Measurements from ENCODE around the gene BAHD1.

The BAHD1 gene

DNA sequence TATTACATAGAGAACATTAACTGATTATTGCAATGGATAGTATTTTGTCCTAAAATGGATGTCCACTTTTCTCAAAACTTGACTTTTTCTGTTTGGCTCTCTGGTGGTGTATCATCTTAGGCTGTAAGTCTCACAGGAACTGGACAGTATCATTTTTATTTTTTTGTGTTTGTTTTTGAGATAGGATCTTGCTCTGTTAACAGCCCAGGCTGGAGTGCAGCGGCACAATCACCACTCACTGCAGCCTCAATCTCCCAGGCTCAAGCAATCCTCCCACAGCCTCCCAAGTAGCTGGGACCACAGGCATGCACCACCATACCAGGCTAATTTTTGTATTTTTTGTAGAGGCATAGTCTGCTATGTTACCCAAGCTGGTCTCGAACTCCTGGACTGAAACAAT, 43.2 kb downstream of the BAHD1 start:
- no peak for DNase-seq (ENCODE audit: extremely low read depth, insufficient read length)
- Histone ChIP-seq H3K4me3 (replicated peaks; ENCODE audit: low read depth, low read length) (no peak overlapping the region), H3K36me3 (ENCODE audit: control insufficient read depth, insufficient read depth, low read length) (no peaks in the 10 kb centered on the region), H3K27me3 (replicated peaks; ENCODE audit: control insufficient read depth, insufficient read depth, low read length) (no peaks in the 10 kb centered on the region)
- TF ChIP-seq, protein P1, sequence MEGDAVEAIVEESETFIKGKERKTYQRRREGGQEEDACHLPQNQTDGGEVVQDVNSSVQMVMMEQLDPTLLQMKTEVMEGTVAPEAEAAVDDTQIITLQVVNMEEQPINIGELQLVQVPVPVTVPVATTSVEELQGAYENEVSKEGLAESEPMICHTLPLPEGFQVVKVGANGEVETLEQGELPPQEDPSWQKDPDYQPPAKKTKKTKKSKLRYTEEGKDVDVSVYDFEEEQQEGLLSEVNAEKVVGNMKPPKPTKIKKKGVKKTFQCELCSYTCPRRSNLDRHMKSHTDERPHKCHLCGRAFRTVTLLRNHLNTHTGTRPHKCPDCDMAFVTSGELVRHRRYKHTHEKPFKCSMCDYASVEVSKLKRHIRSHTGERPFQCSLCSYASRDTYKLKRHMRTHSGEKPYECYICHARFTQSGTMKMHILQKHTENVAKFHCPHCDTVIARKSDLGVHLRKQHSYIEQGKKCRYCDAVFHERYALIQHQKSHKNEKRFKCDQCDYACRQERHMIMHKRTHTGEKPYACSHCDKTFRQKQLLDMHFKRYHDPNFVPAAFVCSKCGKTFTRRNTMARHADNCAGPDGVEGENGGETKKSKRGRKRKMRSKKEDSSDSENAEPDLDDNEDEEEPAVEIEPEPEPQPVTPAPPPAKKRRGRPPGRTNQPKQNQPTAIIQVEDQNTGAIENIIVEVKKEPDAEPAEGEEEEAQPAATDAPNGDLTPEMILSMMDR (IDR thresholded peaks at IDR 0.05; ENCODE audit: insufficient read depth, low read length, poor library complexity, severe bottlenecking), result no peak

DNA sequence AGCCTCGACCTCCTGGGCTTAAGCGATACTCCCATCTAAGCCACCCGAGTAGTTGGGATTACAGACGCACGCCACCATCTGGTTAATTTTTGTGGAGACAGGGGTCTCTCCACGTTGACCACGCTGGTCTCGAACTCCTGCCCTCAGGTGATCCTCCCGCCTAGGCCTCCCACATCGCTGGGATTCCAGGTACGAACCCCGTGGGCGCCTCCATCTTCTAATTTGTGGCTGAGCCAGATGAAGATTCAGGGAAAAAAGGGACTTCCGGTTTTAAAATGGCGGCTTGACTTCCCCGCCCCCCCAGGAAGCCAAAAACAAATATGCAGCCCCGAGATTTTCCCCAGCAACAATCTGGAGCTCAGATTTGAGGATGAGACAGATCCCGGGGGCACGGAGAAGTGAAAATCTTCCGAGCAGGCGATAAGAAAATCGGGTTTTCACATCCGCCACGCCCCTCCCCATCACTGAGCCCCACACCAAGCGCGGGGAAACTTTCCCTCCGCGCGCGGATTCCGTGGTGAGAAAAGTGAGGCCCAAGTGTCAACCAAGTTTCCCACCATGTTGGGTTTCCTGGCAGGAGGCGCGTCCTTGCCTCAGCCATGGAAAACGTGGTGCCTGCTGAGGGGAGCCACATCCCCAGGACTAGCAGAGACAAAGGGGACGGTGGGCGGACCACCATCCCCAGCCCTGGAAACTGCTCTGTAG, 45.5 kb downstream of the BAHD1 start:
- DNase-seq (ENCODE audit: extremely low read depth, insufficient read length), result no peak
- Histone ChIP-seq H3K27me3 (replicated peaks; ENCODE audit: control insufficient read depth, insufficient read depth, low read length) (no peaks in the 10 kb centered on the region), H3K4me3 (replicated peaks; ENCODE audit: low read depth, low read length) (no peak overlapping the region), H3K36me3 (ENCODE audit: control insufficient read depth, insufficient read depth, low read length) (no peaks in the 10 kb centered on the region)
- TF ChIP-seq, protein P1 (IDR thresholded peaks at IDR 0.05; ENCODE audit: insufficient read depth, low read length, poor library complexity, severe bottlenecking), result no peak

DNA sequence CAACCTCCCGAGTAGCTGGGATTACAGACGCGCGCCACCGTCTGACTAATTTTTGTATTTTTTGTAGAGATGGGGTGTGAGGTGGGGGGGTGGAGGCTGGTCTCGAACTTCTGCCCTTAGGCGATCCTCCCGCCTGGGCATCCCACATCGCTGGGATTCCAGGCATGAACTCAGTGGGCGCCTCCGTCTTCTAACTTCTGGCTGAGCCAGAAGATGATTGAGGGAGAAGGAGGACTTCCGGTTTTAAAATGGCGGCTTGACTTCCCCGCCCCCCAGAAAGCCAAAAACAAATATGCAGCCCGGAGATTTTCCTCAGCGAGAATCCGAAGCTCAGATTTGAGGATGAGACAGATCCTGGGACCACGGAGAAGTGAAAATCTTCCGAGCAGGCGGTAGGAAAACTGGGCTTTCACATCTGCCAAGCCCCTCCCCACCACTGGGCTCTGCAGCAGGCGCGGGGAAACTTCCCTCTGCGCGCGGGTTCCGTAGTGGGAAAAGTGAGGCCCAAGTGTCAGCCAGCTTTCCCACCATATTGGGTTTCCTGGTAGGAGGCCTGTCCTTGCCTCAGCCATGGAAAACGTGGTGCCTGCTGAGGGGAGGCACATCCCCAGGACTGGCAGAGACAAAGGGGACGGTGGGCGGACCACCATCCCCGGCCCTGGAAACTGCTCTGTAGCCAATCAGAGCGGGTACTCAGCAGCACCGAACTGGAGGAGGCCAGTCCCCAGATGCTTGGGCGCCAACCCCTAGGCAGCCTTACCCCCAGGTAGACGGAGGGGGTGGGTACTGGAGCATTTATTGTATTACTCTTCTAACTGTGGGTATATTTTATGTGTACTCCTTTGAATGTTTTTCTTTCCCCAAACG, 47.3 kb downstream of the BAHD1 start:
- Histone ChIP-seq H3K4me3 (replicated peaks; ENCODE audit: low read depth, low read length) (no peak overlapping the region), H3K36me3 (ENCODE audit: control insufficient read depth, insufficient read depth, low read length) (no peaks in the 10 kb centered on the region), H3K27me3 (replicated peaks; ENCODE audit: control insufficient read depth, insufficient read depth, low read length) (no peaks in the 10 kb centered on the region)
- TF ChIP-seq, protein P1 (IDR thresholded peaks at IDR 0.05; ENCODE audit: insufficient read depth, low read length, poor library complexity, severe bottlenecking), result no peak
- no peak for DNase-seq (ENCODE audit: extremely low read depth, insufficient read length)

GRCh38 chr15:40489274-40490175, 48.8 kb downstream of the BAHD1 start:
- TF ChIP-seq, protein P1 (IDR thresholded peaks at IDR 0.05; ENCODE audit: insufficient read depth, low read length, poor library complexity, severe bottlenecking), result no peak
- H3K4me3 ChIP-seq (replicated peaks; ENCODE audit: low read depth, low read length), result no peak overlapping the region
- H3K27me3 ChIP-seq (replicated peaks; ENCODE audit: control insufficient read depth, insufficient read depth, low read length), result no peaks in the 10 kb centered on the region
- DNase-seq (ENCODE audit: extremely low read depth, insufficient read length), result no peak
- no peaks in the 10 kb centered on the region for H3K36me3 ChIP-seq (ENCODE audit: control insufficient read depth, insufficient read depth, low read length)

DNA sequence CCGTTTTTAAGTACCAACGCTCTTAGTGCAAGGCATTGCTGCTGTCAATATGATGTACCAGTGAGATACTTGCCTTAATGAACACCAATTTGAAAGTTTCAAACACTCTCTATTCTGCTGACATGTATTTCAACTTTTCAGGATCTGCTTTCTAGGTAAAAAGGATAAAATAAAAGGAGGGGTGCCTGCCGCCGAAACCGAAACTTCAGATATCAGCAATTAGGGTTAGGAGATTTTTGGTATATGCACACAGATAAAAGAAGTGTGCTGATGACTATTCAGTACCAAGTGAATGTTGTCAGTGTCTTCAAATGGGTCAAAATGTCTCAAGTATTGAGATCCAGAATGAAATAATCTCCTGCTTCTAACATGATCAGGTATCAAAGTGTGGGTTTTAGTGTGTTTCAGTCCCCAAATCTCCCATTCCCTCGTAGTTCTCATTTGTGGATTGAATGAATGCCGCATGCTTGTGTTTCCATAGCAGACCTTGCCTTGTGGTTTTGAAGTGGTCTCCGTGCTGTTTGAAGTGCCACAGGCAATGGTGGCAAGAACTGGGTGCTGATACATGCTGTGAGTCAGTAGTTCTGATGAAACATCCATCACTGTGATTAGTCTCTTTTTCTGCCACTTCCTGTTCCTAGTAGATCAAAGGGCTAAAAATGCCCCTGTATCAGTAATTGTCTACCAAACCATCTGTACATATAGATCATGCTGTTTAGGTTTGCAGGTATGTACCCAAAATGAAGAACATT, 52.5 kb downstream of the BAHD1 start:
- Histone ChIP-seq H3K27me3 (replicated peaks; ENCODE audit: control insufficient read depth, insufficient read depth, low read length) (no peaks in the 10 kb centered on the region), H3K4me3 (replicated peaks; ENCODE audit: low read depth, low read length) (no peak overlapping the region), H3K36me3 (ENCODE audit: control insufficient read depth, insufficient read depth, low read length) (no peaks in the 10 kb centered on the region)
- TF ChIP-seq, protein P1 (IDR thresholded peaks at IDR 0.05; ENCODE audit: insufficient read depth, low read length, poor library complexity, severe bottlenecking), result no peak
- no peak for DNase-seq (ENCODE audit: extremely low read depth, insufficient read length)

Data from GM06990 (cell line).